IPS-18c (cell line): ENCODE data around the gene SLC6A6.
"Not testable (repeated sequence)": the region's sequence is repeated elsewhere in the genome, so short reads cannot be mapped to it uniquely, and the experiment has no call there.

Experiments used
- H3K4me3 ChIP-seq: 2 replicates; pipeline ENCODE4 v1.7.0; 2013; ENCODE audit warnings: low read depth, mild to moderate bottlenecking, low read length, moderate library complexity; ENCODE audit not compliant: insufficient read depth
- H3K9me3 ChIP-seq: one replicate; pipeline ENCODE4 v1.6.1; 2013; ENCODE audit warnings: mild to moderate bottlenecking, low read length, moderate library complexity; ENCODE audit not compliant: control insufficient read depth, insufficient read depth

Gene SLC6A6

GRCh38 chr3:14406766-14407165 lies 4.4 kb downstream of the SLC6A6 start:
- H3K4me3 ChIP-seq = no peak overlapping the region

GRCh38 chr3:14407203-14407602 lies 4.8 kb downstream of the SLC6A6 start:
- Histone ChIP-seq H3K9me3 (no peaks in the 10 kb centered on the region), H3K4me3 (no peak overlapping the region)

More at GRCh38 chr3:14406766-14407165, 4.4 kb downstream of the SLC6A6 start:
- no peaks in the 10 kb centered on the region for H3K9me3 ChIP-seq

- not testable (repeated sequence) for H3K4me3 ChIP-seq, H3K9me3 ChIP-seq
These were observed 7.3 kb downstream of the SLC6A6 start for GRCh38 chr3:14409779-14410063.

GRCh38 chr3:14410106-14410502 lies 7.7 kb downstream of the SLC6A6 start:
- Histone ChIP-seq H3K9me3 (no peaks in the 10 kb centered on the region), H3K4me3 (no peak overlapping the region)

GRCh38 chr3:14410503-14411165 lies 8.2 kb downstream of the SLC6A6 start:
- H3K9me3 ChIP-seq = no peaks in the 10 kb centered on the region
- no peak overlapping the region for H3K4me3 ChIP-seq

- Histone ChIP-seq H3K9me3 (no peaks in the 10 kb centered on the region), H3K4me3 (no peak overlapping the region)
These were observed 8.7 kb downstream of the SLC6A6 start for GRCh38 chr3:14411166-14411526.

GRCh38 chr3:14411988-14412387 lies 9.6 kb downstream of the SLC6A6 start:
- Histone ChIP-seq H3K4me3 (no peak overlapping the region), H3K9me3 (no peaks in the 10 kb centered on the region)

- H3K9me3 ChIP-seq = no peaks in the 10 kb centered on the region
- H3K4me3 ChIP-seq = peak overlapping the region; percentile 34; the same call in 1 of the 2 replicates
These were observed 10.5 kb downstream of the SLC6A6 start for GRCh38 chr3:14412831-14413380.

GRCh38 chr3:14413381-14414071 lies 11.1 kb downstream of the SLC6A6 start:
- H3K4me3 ChIP-seq = peak overlapping the region; percentile 34; the same call in 1 of the 2 replicates
- H3K9me3 ChIP-seq = no peaks in the 10 kb centered on the region

GRCh38 chr3:14414846-14415464 lies 12.5 kb downstream of the SLC6A6 start:
- Histone ChIP-seq H3K4me3 (no peak overlapping the region), H3K9me3 (no peaks in the 10 kb centered on the region)

- no peaks in the 10 kb centered on the region for H3K9me3 ChIP-seq
These were observed 13.1 kb downstream of the SLC6A6 start for GRCh38 chr3:14415501-14415900.

GRCh38 chr3:14416453-14416852 lies 14.0 kb downstream of the SLC6A6 start:
- Histone ChIP-seq H3K4me3 (no peak overlapping the region), H3K9me3 (no peaks in the 10 kb centered on the region)

More at GRCh38 chr3:14415501-14415900, 13.1 kb downstream of the SLC6A6 start:
- H3K4me3 ChIP-seq = no peak overlapping the region

GRCh38 chr3:14418296-14419250 lies 16.2 kb downstream of the SLC6A6 start:
- Histone ChIP-seq H3K9me3 (no peaks in the 10 kb centered on the region), H3K4me3 (no peak overlapping the region)

GRCh38 chr3:14422016-14422963 lies 19.9 kb downstream of the SLC6A6 start:
- Histone ChIP-seq H3K4me3 (peak overlapping the region; percentile 11; the same call in 1 of the 2 replicates), H3K9me3 (no peaks in the 10 kb centered on the region)

- H3K9me3 ChIP-seq = no peaks in the 10 kb centered on the region
- no peak overlapping the region for H3K4me3 ChIP-seq
These were observed 20.9 kb downstream of the SLC6A6 start for GRCh38 chr3:14423197-14423743.

GRCh38 chr3:14423963-14424362 lies 21.6 kb downstream of the SLC6A6 start:
- no peaks in the 10 kb centered on the region for H3K9me3 ChIP-seq
- H3K4me3 ChIP-seq = no peak overlapping the region
